GM18499 (cell line): Measurements from ENCODE around the gene MCCD1.

Experiments
- ATAC-seq: cut with Tn5 transposase; IDR thresholded peaks from one replicate; pipeline ENCODE4 v1.9.1; 2021; ENCODE audit warnings: moderate number of reproducible peaks; ENCODE audit not compliant: insufficient read depth, unreplicated experiment

Gene MCCD1

DNA sequence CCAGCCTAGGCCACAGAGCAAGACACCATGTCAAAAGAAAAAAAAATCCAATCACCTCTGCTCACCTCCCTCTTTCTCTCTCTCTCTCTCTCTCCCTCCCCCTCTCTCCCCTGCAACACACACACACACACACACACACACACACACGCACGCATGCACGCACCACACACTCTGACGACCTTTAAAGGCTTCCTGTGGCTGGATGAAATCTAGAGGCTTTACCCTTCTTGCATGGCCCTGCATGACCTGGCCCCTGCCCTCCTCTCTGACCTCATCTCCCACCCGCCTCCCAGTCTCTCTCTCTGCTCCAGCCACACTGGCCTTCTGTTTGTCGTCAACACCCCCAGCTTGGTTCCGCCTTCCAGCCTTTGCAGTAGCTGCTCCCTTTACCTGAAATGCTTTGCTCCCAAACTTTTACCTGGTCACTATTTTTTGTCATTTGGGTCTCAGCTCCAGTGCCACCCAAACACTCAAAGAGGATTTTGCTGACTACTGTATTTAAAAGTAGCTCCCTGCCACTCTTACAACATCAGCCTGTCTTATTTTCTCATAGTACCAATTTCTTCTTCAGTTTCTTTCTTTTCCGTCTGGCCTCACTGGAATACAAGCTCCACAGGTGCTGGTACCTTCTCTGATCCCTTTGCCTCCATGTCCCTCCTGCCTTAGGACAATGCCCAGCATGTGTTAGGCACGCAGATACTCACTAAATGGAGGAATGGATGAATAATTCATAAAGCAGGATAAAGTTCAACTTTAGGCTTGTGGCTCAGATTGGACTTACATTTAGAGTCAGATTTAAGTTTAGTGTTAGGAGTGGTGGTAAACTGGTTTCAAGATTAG is 39.0 kb downstream of the MCCD1 start:
- ATAC-seq, result no peak

DNA sequence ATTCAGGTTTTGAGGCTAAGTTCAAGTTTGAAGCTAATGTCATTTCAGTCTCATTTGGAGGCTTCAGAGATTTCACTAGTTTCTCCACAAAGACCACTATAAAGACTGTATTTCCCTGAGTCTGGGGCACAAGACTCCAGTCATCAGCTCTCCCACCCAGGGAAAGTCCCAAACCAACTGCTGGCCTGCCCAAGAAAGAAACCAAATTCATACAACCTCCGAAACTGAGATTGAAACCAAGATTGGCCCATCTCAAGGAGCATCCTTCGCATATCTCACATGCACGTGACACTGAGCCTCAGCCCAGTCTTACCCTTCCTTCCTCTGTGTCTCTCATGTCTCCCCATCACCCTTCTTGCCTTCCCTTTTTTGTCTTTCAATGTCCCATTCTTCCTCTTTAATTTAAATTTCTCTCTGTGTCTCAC is 39.8 kb downstream of the MCCD1 start:
- peak; percentile 61 for ATAC-seq

DNA sequence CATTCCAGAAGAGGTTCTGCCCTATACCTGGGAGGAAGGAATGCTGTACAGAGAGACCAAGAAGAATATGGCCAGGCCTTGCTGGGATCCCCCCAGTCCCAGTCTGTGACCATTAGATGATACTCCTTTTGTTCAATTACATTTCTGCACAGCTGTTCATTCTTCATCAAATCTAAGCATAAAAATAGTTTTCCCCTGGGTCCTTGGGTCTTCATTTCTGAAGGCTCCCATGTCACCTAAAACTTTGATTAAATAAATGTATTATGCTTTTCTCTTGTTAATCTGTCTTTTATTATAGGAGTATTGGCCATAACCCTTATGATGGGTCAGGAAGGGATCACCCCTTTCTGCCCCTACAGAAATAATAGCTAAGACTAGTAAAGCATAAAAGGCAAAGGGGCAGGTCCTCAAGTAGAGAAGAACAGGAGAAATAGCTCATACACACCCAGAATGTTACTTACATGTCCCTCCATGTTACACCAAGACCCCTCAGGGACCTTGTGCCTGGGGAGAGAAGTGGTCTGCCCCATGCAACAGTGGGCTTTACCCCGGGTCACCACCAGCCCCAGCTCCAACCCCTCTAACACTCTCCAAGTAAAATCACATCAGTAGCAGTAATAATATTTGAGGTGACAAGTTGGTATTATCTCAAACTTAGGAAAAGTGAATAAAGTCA is 41.2 kb downstream of the MCCD1 start:
- no peak for ATAC-seq

DNA sequence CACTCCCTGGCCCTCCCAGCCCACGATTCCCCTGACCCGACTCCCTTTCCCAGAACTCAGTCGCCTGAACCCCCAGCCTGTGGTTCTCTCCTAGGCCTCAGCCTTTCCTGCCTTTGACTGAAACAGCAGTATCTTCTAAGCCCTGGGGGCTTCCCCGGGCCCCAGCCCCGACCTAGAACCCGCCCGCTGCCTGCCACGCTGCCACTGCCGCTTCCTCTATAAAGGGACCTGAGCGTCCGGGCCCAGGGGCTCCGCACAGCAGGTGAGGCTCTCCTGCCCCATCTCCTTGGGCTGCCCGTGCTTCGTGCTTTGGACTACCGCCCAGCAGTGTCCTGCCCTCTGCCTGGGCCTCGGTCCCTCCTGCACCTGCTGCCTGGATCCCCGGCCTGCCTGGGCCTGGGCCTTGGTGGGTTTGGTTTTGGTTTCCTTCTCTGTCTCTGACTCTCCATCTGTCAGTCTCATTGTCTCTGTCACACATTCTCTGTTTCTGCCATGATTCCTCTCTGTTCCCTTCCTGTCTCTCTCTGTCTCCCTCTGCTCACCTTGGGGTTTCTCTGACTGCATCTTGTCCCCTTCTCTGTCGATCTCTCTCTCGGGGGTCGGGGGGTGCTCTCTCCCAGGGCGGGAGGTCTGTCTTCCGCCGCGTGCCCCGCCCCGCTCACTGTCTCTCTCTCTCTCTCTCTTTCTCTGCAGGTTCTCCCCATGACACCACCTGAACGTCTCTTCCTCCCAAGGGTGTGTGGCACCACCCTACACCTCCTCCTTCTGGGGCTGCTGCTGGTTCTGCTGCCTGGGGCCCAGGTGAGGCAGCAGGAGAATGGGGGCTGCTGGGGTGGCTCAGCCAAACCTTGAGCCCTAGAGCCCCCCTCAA is 43.5 kb downstream of the MCCD1 start, which contains the start of gene LTA:
TSS of gene LTA (plus strand) at position 249 of the 871 bp plus-strand sequence. CDS start at position 703, 454 bp downstream.
- ATAC-seq, result no peak

DNA sequence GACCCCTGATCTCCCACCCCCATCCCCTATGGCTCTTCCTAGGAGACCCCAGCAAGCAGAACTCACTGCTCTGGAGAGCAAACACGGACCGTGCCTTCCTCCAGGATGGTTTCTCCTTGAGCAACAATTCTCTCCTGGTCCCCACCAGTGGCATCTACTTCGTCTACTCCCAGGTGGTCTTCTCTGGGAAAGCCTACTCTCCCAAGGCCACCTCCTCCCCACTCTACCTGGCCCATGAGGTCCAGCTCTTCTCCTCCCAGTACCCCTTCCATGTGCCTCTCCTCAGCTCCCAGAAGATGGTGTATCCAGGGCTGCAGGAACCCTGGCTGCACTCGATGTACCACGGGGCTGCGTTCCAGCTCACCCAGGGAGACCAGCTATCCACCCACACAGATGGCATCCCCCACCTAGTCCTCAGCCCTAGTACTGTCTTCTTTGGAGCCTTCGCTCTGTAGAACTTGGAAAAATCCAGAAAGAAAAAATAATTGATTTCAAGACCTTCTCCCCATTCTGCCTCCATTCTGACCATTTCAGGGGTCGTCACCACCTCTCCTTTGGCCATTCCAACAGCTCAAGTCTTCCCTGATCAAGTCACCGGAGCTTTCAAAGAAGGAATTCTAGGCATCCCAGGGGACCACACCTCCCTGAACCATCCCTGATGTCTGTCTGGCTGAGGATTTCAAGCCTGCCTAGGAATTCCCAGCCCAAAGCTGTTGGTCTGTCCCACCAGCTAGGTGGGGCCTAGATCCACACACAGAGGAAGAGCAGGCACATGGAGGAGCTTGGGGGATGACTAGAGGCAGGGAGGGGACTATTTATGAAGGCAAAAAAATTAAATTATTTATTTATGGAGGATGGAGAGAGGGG is 44.7 kb downstream of the MCCD1 start:
- ATAC-seq, result no peak

DNA sequence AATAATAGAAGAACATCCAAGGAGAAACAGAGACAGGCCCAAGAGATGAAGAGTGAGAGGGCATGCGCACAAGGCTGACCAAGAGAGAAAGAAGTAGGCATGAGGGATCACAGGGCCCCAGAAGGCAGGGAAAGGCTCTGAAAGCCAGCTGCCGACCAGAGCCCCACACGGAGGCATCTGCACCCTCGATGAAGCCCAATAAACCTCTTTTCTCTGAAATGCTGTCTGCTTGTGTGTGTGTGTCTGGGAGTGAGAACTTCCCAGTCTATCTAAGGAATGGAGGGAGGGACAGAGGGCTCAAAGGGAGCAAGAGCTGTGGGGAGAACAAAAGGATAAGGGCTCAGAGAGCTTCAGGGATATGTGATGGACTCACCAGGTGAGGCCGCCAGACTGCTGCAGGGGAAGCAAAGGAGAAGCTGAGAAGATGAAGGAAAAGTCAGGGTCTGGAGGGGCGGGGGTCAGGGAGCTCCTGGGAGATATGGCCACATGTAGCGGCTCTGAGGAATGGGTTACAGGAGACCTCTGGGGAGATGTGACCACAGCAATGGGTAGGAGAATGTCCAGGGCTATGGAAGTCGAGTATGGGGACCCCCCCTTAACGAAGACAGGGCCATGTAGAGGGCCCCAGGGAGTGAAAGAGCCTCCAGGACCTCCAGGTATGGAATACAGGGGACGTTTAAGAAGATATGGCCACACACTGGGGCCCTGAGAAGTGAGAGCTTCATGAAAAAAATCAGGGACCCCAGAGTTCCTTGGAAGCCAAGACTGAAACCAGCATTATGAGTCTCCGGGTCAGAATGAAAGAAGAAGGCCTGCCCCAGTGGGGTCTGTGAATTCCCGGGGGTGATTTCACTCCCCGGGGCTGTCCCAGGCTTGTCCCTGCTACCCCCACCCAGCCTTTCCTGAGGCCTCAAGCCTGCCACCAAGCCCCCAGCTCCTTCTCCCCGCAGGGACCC is 45.6 kb downstream of the MCCD1 start:
- ATAC-seq, result no peak

DNA sequence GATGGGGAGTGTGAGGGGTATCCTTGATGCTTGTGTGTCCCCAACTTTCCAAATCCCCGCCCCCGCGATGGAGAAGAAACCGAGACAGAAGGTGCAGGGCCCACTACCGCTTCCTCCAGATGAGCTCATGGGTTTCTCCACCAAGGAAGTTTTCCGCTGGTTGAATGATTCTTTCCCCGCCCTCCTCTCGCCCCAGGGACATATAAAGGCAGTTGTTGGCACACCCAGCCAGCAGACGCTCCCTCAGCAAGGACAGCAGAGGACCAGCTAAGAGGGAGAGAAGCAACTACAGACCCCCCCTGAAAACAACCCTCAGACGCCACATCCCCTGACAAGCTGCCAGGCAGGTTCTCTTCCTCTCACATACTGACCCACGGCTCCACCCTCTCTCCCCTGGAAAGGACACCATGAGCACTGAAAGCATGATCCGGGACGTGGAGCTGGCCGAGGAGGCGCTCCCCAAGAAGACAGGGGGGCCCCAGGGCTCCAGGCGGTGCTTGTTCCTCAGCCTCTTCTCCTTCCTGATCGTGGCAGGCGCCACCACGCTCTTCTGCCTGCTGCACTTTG is 46.7 kb downstream of the MCCD1 start, which contains the start of gene TNF:
TSS of gene TNF (plus strand) at position 231 of the 567 bp plus-strand sequence. CDS start at position 408, 177 bp downstream.
- ATAC-seq, result no peak

DNA sequence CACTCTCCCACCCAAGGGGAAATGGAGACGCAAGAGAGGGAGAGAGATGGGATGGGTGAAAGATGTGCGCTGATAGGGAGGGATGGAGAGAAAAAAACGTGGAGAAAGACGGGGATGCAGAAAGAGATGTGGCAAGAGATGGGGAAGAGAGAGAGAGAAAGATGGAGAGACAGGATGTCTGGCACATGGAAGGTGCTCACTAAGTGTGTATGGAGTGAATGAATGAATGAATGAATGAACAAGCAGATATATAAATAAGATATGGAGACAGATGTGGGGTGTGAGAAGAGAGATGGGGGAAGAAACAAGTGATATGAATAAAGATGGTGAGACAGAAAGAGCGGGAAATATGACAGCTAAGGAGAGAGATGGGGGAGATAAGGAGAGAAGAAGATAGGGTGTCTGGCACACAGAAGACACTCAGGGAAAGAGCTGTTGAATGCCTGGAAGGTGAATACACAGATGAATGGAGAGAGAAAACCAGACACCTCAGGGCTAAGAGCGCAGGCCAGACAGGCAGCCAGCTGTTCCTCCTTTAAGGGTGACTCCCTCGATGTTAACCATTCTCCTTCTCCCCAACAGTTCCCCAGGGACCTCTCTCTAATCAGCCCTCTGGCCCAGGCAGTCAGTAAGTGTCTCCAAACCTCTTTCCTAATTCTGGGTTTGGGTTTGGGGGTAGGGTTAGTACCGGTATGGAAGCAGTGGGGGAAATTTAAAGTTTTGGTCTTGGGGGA is 47.4 kb downstream of the MCCD1 start:
- ATAC-seq, result no peak

DNA sequence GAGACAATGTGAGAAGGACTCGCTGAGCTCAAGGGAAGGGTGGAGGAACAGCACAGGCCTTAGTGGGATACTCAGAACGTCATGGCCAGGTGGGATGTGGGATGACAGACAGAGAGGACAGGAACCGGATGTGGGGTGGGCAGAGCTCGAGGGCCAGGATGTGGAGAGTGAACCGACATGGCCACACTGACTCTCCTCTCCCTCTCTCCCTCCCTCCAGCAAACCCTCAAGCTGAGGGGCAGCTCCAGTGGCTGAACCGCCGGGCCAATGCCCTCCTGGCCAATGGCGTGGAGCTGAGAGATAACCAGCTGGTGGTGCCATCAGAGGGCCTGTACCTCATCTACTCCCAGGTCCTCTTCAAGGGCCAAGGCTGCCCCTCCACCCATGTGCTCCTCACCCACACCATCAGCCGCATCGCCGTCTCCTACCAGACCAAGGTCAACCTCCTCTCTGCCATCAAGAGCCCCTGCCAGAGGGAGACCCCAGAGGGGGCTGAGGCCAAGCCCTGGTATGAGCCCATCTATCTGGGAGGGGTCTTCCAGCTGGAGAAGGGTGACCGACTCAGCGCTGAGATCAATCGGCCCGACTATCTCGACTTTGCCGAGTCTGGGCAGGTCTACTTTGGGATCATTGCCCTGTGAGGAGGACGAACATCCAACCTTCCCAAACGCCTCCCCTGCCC is 48.3 kb downstream of the MCCD1 start:
- ATAC-seq, result no peak

DNA sequence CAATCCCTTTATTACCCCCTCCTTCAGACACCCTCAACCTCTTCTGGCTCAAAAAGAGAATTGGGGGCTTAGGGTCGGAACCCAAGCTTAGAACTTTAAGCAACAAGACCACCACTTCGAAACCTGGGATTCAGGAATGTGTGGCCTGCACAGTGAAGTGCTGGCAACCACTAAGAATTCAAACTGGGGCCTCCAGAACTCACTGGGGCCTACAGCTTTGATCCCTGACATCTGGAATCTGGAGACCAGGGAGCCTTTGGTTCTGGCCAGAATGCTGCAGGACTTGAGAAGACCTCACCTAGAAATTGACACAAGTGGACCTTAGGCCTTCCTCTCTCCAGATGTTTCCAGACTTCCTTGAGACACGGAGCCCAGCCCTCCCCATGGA is 48.8 kb downstream of the MCCD1 start:
- ATAC-seq, result no peak

DNA sequence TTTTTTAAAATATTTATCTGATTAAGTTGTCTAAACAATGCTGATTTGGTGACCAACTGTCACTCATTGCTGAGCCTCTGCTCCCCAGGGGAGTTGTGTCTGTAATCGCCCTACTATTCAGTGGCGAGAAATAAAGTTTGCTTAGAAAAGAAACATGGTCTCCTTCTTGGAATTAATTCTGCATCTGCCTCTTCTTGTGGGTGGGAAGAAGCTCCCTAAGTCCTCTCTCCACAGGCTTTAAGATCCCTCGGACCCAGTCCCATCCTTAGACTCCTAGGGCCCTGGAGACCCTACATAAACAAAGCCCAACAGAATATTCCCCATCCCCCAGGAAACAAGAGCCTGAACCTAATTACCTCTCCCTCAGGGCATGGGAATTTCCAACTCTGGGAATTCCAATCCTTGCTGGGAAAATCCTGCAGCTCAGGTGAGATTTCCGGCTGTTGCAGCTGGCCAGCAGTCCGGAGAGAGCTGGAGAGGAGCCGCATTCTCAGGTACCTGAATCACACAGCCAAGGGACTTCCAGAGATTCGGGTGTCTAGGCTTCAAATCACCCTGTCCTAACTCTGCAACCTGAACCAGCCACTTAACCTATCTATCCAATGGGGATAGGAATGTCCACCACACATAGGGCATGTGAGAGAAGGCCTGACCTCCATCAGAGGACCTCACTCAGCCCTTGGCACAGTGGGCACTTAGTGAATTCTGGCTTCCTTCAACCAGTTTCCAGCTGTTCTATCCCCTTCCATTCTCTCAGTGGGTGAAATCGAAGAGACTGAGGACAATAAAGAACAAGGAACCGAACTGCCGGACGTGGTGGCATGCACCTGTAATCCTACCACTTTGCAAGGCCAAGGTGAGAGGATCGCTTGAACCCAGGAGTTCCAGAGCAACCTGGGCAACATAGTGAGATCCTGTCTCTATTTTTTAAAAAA is 49.7 kb downstream of the MCCD1 start:
- no peak for ATAC-seq

DNA sequence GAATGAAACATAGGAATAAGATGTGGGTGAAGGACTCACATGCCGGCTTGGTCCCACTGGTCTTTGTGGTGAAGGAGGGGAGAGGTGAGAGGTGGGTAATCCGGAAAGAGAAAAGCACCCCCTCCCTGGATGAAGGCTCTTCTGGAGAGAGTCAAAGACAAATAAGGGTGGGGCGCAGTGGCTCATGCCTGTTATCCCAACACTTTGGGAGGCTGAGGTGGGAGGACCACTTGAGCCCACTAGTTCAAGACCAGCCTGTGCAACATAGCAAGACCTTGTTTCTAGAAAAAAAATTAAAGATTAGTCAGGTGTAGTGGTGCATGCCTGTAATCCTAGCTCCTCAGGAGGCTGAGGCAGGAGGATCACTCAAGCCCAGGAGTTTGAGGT is 50.4 kb downstream of the MCCD1 start:
- no peak for ATAC-seq
